IPS-20b (cell line): ENCODE measurements around the gene HES7.

Source experiments
- H3K27ac ChIP-seq: one replicate; pipeline ENCODE4 v1.5.1; 2013; ENCODE audit warnings: low read length
- H3K27me3 ChIP-seq: 2 replicates; pipeline ENCODE4 v1.6.1; 2013; ENCODE audit warnings: mild to moderate bottlenecking, low read length, inconsistent platforms; ENCODE audit not compliant: insufficient read depth
- H3K36me3 ChIP-seq: 2 replicates; pipeline ENCODE4 v1.6.1; 2013; ENCODE audit warnings: low read depth, mild to moderate bottlenecking, inconsistent platforms, low read length, moderate library complexity; ENCODE audit not compliant: insufficient read depth
- H3K4me1 ChIP-seq: 2 replicates; pipeline ENCODE4 v1.6.1; 2013; ENCODE audit warnings: mild to moderate bottlenecking, control low read depth, inconsistent platforms, low read length, moderate library complexity; ENCODE audit not compliant: insufficient read depth
- H3K4me3 ChIP-seq: 2 replicates; pipeline ENCODE4 v1.5.1; 2013; ENCODE audit warnings: mild to moderate bottlenecking, low read length, inconsistent platforms
- H3K9ac ChIP-seq: 2 replicates; pipeline ENCODE4 v1.6.1; 2013; ENCODE audit warnings: low read depth, mild to moderate bottlenecking, inconsistent platforms, low read length, moderate library complexity
- H3K9me3 ChIP-seq: 2 replicates; pipeline ENCODE4 v1.6.1; 2013; ENCODE audit warnings: mild to moderate bottlenecking, low read depth, low read length, inconsistent platforms; ENCODE audit not compliant: insufficient read depth

HES7 gene

DNA sequence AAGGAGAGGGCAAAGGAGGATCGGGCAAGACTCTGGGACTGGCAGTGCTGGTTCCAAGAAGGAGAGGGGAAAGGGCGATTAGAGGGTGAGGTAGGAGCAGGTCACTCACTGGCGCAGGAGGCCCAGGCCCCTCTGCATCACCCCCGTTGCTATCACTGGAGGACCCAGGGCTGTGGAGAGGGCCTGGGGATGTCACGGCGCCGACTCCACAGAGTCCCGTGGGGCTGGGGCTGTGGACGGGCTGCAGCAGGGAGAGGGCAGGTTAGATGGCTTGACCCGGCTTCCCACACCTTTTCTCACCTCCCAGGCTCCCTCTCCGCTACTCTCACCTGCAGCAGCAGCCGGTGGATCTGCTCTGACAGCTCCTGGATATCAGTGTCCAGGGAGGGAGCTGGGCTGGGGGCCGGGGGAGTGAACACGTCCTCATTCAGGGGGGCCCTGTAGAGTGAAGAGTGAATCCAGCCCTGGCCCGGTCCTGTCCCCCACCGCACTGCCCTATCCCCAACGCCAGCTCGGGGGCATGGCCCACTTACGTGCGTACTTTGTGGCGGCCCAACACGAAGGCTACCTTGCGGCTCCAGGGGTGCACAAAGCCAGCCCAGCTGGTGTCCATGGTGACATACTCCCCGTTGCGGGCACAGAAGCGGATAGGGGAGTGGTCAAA is 23.4 kb upstream of the HES7 start:
- H3K9ac ChIP-seq = no peak overlapping the region
- H3K27me3 ChIP-seq = no peaks in the 10 kb centered on the region
- peaks cover 66% of the 10 kb centered on the region for H3K36me3 ChIP-seq

DNA sequence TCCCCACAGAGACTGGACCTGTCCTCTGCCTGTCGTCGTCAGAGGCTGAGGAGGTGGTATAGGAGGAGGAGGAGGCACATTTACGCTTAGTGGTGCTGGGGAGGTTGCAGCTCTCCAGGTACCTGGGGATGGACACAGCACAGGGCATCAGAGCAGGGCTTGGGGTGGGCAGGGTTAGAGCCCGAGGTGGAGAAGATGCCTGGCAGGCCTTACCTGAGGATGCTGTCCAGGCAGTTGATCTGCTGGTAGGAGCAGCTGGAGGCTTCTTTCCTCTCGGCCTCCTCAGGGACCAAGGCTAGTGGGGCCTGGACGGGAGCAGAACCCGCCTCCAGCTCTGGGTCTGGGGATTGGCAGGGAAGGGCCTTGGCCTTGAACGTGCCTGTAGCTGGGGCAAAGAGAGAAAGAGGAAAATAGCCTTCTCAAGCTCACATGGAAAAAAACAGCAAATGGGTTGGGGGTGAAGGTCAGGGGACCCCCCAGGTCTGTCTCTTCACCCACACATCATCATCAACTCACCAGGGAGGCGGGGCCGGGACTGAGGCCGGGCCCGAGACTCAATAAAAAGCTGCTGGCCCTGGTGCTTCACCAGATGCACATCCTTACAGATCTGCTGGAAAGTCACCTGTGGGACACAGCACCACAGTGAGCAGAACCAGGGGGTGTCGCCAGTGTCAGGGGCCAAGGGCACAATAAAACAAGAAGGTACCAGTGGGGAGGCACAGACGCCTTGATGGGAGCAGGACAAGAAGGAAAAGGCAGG is 22.7 kb upstream of the HES7 start:
- peaks cover 72% of the 10 kb centered on the region for H3K36me3 ChIP-seq

More for the DNA sequence above, 23.4 kb upstream of the HES7 start:
- Histone ChIP-seq H3K9me3 (no peaks in the 10 kb centered on the region), H3K4me3 (no peak overlapping the region), H3K27ac (no peak overlapping the region), H3K4me1 (no peaks in the 10 kb centered on the region)

DNA sequence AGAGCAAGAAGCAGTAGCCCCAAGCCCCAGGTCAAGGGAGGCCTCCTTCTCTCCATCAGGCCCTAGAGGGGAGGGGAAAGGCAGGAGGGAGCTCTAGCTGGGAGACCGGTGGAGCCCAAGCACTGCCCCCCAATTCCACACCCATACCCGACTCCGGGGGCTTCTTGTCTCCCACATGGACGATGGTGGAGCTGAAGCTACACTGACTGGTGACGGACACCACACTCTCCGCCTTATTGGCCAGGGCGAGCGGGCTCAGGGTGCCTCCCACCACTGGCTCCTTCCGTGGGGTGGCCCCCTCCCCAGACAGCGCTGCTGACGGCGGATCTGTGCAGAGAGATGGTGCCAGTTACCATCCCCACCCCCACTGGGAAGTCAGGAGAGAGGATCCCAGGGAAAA is 21.9 kb upstream of the HES7 start:
- Histone ChIP-seq H3K4me1 (no peaks in the 10 kb centered on the region), H3K4me3 (no peak overlapping the region), H3K27ac (no peak overlapping the region), H3K9ac (no peak overlapping the region), H3K36me3 (peaks cover 79% of the 10 kb centered on the region), H3K9me3 (no peaks in the 10 kb centered on the region), H3K27me3 (no peaks in the 10 kb centered on the region)

More for the DNA sequence above, 22.7 kb upstream of the HES7 start:
- H3K9ac ChIP-seq = no peak overlapping the region
- no peak overlapping the region for H3K4me3 ChIP-seq
- H3K27ac ChIP-seq = no peak overlapping the region
- no peaks in the 10 kb centered on the region for H3K27me3 ChIP-seq
- no peaks in the 10 kb centered on the region for H3K9me3 ChIP-seq
- no peaks in the 10 kb centered on the region for H3K4me1 ChIP-seq

DNA sequence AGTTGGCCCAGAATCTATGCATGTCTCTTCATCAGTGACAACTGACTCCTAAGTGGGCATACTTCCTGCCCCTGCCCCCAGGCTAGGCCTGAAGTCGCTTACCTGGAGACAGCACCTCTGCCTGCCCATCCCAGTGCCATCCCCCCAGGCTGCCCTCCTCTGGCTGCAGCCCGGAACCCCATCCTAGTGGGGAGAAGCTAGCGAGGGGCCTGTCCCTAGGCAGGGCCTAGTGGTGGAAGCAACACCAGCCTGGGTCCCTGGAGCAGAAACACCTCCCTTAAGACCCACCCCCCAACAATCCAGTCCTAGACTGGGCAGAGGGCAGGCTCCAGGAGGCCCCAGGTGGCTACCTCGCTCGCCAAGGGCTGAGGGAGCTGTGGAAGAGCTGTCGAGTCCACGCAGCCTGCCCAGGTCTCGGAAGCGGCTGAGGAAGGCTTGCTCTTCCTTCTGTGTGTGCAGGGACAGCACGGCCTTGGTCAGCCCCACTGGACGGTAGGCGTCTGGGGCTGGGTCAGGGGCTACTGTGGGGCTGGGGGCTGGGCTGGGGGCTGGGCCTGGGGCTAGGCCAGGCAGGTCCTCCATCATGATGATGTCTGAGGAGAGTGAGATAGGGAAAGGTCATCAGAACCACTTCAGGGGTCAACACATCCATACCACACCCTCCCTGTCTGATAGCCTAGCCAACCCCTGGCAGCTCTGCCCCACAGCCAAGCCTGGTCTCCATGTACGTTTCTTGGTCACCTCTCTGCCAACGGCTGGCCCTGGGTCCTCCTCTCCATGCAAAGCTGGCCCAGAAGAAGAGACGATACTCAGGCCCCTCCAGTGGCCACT is 20.7 kb upstream of the HES7 start:
- no peaks in the 10 kb centered on the region for H3K9me3 ChIP-seq
- no peaks in the 10 kb centered on the region for H3K27me3 ChIP-seq
- H3K4me3 ChIP-seq = no peak overlapping the region
- no peak overlapping the region for H3K27ac ChIP-seq
- H3K4me1 ChIP-seq = no peaks in the 10 kb centered on the region
- no peak overlapping the region for H3K9ac ChIP-seq
- peaks cover 79% of the 10 kb centered on the region for H3K36me3 ChIP-seq

DNA sequence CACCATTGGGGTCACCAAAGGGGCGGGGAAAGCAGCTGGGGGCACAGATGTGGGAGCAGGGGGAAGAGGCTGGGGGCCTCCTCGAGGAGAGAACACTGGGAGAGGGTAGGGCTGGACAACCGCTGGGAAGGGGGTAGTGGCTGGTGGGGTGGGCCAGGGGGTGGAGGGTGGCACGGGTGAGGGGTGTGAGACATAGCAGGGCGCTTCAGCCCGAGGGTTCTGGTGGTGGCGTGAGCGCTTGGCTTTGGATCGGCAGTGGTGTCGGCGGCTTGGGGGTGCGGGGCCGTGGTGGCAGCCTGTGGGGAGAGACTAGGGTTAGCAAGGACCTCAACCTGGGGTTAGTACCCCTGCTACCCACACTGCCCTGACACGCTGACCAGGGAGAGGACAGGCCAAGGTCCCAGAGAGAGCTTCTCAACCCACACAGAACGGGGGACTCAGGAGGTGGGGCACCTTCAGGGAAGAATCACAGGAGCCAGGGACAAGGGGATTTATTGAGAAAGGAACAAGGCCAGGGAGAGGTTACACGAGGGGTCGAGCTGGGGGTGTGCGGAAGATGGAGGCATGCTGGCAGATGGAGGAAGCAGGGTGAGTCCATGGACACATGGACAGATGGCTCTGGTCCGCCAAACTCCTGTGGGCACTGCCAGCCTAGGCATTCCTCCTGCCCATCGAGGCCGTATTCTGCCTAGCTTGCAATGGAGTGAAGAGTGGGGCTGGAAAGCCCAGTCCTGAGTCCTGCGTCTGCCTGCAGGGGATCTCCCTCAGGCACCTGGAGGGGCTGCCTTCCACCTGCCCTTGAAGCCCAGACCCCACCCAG is 19.9 kb upstream of the HES7 start:
- no peaks in the 10 kb centered on the region for H3K4me1 ChIP-seq
- peaks cover 72% of the 10 kb centered on the region for H3K36me3 ChIP-seq
- H3K4me3 ChIP-seq = no peak overlapping the region
- H3K9me3 ChIP-seq = no peaks in the 10 kb centered on the region
- no peak overlapping the region for H3K27ac ChIP-seq
- no peaks in the 10 kb centered on the region for H3K27me3 ChIP-seq
- no peak overlapping the region for H3K9ac ChIP-seq

DNA sequence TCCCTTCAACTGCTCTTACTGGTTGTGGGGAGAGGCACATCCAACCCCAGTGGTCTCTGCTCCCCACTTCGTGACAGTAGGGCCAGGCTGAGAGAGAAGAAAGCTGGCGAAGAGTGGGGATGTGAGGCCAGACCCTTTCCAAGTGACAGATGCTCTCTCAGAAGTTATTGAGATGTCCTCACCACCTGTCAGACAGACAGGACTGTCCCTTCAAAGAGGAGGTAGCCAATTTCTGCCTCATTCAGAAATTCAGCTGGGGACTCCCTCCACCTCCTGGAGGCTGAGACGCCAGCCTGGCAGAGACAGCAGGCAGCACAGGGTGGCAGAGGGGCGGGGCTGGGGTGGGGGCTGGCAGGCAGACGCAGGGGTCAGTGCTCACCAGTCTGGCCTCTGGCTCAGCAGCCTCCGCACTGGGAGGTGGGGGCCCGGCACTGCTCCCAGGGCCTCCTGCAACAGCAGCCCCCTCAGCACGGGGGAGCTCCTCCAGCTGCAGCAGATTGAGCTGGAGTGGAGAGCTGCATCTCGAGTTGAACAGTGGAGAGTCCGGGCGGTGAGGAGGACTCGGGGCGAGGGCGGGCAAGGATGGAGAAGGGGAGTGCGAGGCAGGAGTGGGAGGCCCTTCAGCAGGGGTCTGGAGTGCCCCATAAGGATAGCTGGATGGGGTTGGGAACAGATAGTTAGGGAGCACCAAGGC is 19.1 kb upstream of the HES7 start:
- H3K27me3 ChIP-seq = peaks cover 2% of the 10 kb centered on the region; the same call in 1 of the 2 replicates
- H3K9ac ChIP-seq = no peak overlapping the region
- H3K27ac ChIP-seq = no peak overlapping the region
- H3K9me3 ChIP-seq = no peaks in the 10 kb centered on the region
- no peaks in the 10 kb centered on the region for H3K4me1 ChIP-seq
- no peak overlapping the region for H3K4me3 ChIP-seq
- peaks cover 65% of the 10 kb centered on the region for H3K36me3 ChIP-seq

DNA sequence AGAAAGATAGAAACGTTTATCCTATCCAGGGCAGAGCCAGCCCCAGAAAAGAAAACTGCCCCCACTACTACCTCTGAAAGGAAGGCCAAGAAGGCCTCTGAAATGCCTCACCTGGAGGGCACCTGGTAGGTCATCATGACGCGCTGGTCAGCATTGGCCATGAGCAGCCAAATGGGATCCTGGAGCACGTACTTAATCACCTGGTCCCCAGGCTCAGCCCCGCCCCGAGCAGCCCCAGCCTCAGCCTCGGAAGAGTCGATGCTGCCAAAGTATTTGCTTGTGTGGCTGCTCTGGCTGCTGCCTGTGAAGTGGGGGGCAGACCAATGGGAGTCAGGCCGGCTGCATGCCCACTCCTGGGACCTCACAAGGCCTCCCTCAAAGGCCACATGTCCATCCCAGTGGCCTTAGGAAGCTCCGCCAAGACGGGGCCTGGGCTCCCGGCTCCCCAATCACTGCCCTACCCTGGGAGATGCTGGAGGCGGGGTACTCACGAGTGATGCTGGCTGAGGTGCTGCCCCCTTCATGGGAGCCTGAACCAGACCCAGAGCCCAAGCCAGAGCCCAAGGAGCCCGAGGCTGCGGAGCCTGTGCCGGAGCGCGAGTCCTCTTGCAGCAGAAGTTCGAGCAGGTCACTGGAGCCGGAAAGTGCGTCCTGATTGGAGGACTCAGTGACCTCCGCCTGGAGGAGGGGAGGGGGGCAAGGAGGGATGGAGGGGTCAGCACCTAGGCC is 18.4 kb upstream of the HES7 start:
- Histone ChIP-seq H3K9ac (no peak overlapping the region), H3K4me3 (no peak overlapping the region), H3K4me1 (no peaks in the 10 kb centered on the region), H3K27me3 (peaks cover 9% of the 10 kb centered on the region), H3K27ac (no peak overlapping the region), H3K36me3 (peaks cover 58% of the 10 kb centered on the region), H3K9me3 (no peaks in the 10 kb centered on the region)

DNA sequence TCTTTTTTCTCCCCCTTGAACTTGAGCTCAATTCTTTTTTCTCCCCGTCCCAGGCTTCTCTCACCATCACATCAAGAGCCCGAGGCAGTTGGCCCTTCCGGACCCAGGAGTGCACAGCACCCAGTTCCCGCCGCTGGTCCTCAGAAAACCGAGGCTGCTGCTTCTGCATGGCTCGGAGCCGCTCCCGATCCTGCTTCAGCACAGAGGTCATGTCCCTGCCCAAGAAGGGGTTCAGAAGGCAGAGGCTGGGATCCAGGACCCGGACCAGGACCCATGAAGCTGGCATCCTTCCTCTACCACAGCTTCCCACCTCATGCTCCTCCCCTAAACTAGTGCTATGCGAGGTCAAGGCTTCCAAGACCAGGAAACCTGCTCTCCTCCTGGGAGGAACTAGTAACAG is 17.8 kb upstream of the HES7 start:
- Histone ChIP-seq H3K36me3 (peaks cover 52% of the 10 kb centered on the region), H3K4me1 (no peaks in the 10 kb centered on the region), H3K4me3 (no peak overlapping the region), H3K9me3 (no peaks in the 10 kb centered on the region), H3K27ac (no peak overlapping the region), H3K27me3 (peaks cover 15% of the 10 kb centered on the region), H3K9ac (no peak overlapping the region)

DNA sequence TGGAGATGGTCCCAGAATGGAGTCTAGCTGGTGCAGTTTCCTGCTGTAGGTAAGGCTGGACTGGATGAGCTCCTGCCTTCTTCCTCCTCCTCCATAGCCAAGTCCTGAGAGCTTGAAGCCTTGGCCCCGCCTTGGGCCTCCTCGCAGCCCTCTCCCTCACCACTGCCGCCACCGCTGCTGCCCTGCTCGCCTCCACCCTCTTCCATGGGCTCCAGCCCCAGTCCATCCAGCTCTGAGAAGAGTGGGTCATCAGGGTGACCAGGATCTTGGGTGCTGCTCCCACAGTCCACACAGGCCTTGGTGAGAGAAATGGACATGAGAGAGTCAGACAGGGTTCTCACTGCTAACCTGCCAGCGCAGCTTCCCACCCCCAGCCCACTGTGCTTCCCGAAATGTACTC is 17.1 kb upstream of the HES7 start:
- peaks cover 20% of the 10 kb centered on the region for H3K27me3 ChIP-seq
- no peak overlapping the region for H3K4me3 ChIP-seq
- H3K4me1 ChIP-seq = no peaks in the 10 kb centered on the region
- no peak overlapping the region for H3K27ac ChIP-seq
- peaks cover 45% of the 10 kb centered on the region for H3K36me3 ChIP-seq
- H3K9ac ChIP-seq = no peak overlapping the region
- H3K9me3 ChIP-seq = no peaks in the 10 kb centered on the region
